Superior temporal gyrus (tissue), 1 donor: ENCODE measurements around the gene KCNJ11.
"Not testable (repeated sequence)": the region's sequence is repeated elsewhere in the genome, so short reads cannot be mapped to it uniquely, and the experiment has no call there.

Experiments
- DNase-seq: peaks from one replicate; pipeline ENCODE4 v3.0.0-alpha.2; 2016; ENCODE audit errors: extremely low spot score

KCNJ11 gene

GRCh38 chr11:17388609-17389210 lies at the start of gene KCNJ11:
KCNJ11 (minus strand) TSS chr11:17388659; CDS start chr11:17388091, 568 bp downstream.
- DNase-seq: no peak

- DNase-seq: no peak
Observed at GRCh38 chr11:17437366-17437765, 48.9 kb upstream of the KCNJ11 start.

GRCh38 chr11:17434108-17434507 lies 45.6 kb upstream of the KCNJ11 start:
- no peak for DNase-seq

- no peak for DNase-seq
Observed at GRCh38 chr11:17432002-17432401, 43.5 kb upstream of the KCNJ11 start.

GRCh38 chr11:17431139-17431538 lies 42.7 kb upstream of the KCNJ11 start:
- no peak for DNase-seq

- DNase-seq: no peak
Observed at GRCh38 chr11:17430616-17431015, 42.2 kb upstream of the KCNJ11 start.

- DNase-seq: no peak
Observed at GRCh38 chr11:17428925-17429324, 40.5 kb upstream of the KCNJ11 start.

GRCh38 chr11:17428261-17428660 lies 39.8 kb upstream of the KCNJ11 start:
- no peak for DNase-seq

GRCh38 chr11:17426233-17426632 lies 37.8 kb upstream of the KCNJ11 start:
- not testable (repeated sequence) for DNase-seq

- DNase-seq: no peak
Observed at GRCh38 chr11:17423533-17424310, 35.3 kb upstream of the KCNJ11 start.

GRCh38 chr11:17421781-17422180 lies 33.3 kb upstream of the KCNJ11 start:
- no peak for DNase-seq

- DNase-seq: no peak
Observed at GRCh38 chr11:17418444-17419081, 30.1 kb upstream of the KCNJ11 start.

GRCh38 chr11:17416492-17416891 lies 28.0 kb upstream of the KCNJ11 start:
- no peak for DNase-seq

GRCh38 chr11:17415523-17416104 lies 27.2 kb upstream of the KCNJ11 start:
- no peak for DNase-seq

- no peak for DNase-seq
Observed at GRCh38 chr11:17414992-17415391, 26.5 kb upstream of the KCNJ11 start.

GRCh38 chr11:17414317-17414737 lies 25.9 kb upstream of the KCNJ11 start:
- DNase-seq: no peak

GRCh38 chr11:17413414-17414316 lies 25.2 kb upstream of the KCNJ11 start:
- no peak for DNase-seq

GRCh38 chr11:17412488-17413180 lies 24.2 kb upstream of the KCNJ11 start:
- peak; percentile 26 for DNase-seq

- no peak for DNase-seq
Observed at GRCh38 chr11:17411418-17411817, 23.0 kb upstream of the KCNJ11 start.

- no peak for DNase-seq
Observed at GRCh38 chr11:17410606-17411379, 22.3 kb upstream of the KCNJ11 start.
